ENCODE results near the gene SLC34A1. TPM values are rescaled to one million over a fixed set of nuclear protein-coding genes. Genes with fewer than 3 reads are reported as not detected.

The SLC34A1 gene
- polyA plus RNA-seq, 1 donor from 2014 or later: not detected

- Mint-ChIP-seq H3K9me3 (no peaks in the 10 kb centered on the region), H3K27ac (no peak overlapping the region), H3K27me3 (peaks cover 2% of the 10 kb centered on the region), H3K36me3 (no peaks in the 10 kb centered on the region), H3K4me3 (no peak overlapping the region), H3K4me1 (peaks cover 0 to 17% (median 8%) of the 10 kb centered on the region in 3 donors)
Measured at GRCh38 chr5:177378884-177379883, 5.0 kb upstream of the SLC34A1 start.

GRCh38 chr5:177380805-177381126, 3.5 kb upstream of the SLC34A1 start:
- H3K4me1 Mint-ChIP-seq: peaks cover 0 to 5% (median 3%) of the 10 kb centered on the region in 3 donors
- H3K27ac Mint-ChIP-seq: peak overlapping the region in 1 of 3 donors; percentile 13
- H3K36me3 Mint-ChIP-seq: no peaks in the 10 kb centered on the region
- no peak overlapping the region for H3K4me3 Mint-ChIP-seq
- H3K27me3 Mint-ChIP-seq: peaks cover 7% of the 10 kb centered on the region
- no peaks in the 10 kb centered on the region for H3K9me3 Mint-ChIP-seq

GRCh38 chr5:177382423-177383029, 1.7 kb upstream of the SLC34A1 start:
- peak overlapping the region in 1 of 3 donors; percentile 53 for H3K27ac Mint-ChIP-seq
- peaks cover 0 to 3% (median 2%) of the 10 kb centered on the region in 3 donors for H3K4me1 Mint-ChIP-seq
- no peaks in the 10 kb centered on the region for H3K9me3 Mint-ChIP-seq
- no peaks in the 10 kb centered on the region for H3K36me3 Mint-ChIP-seq
- H3K27me3 Mint-ChIP-seq: peaks cover 7% of the 10 kb centered on the region
- H3K4me3 Mint-ChIP-seq: peak overlapping the region in 1 of 4 donors; percentile 17

GRCh38 chr5:177383181-177383580, 1.1 kb upstream of the SLC34A1 start:
- H3K9me3 Mint-ChIP-seq: no peaks in the 10 kb centered on the region
- peaks cover under 1 to 3% (median 2%) of the 10 kb centered on the region in 3 donors for H3K4me1 Mint-ChIP-seq
- H3K36me3 Mint-ChIP-seq: no peaks in the 10 kb centered on the region
- H3K4me3 Mint-ChIP-seq: no peak overlapping the region
- H3K27me3 Mint-ChIP-seq: peaks cover 7% of the 10 kb centered on the region
- H3K27ac Mint-ChIP-seq: no peak overlapping the region

GRCh38 chr5:177385720-177386119, 1.5 kb downstream of the SLC34A1 start:
- Mint-ChIP-seq H3K27me3 (peaks cover 12% of the 10 kb centered on the region), H3K36me3 (no peaks in the 10 kb centered on the region), H3K4me1 (peaks cover 16 to 22% (median 21%) of the 10 kb centered on the region in 3 donors), H3K9me3 (no peaks in the 10 kb centered on the region), H3K4me3 (no peak overlapping the region), H3K27ac (no peak overlapping the region)

- Mint-ChIP-seq H3K27ac (no peak overlapping the region), H3K27me3 (peaks cover 10% of the 10 kb centered on the region), H3K9me3 (no peaks in the 10 kb centered on the region), H3K36me3 (no peaks in the 10 kb centered on the region), H3K4me1 (peaks cover 16 to 22% (median 21%) of the 10 kb centered on the region in 3 donors), H3K4me3 (no peak overlapping the region)
Measured at GRCh38 chr5:177386542-177386941, 2.3 kb downstream of the SLC34A1 start.

GRCh38 chr5:177387405-177387804, 3.2 kb downstream of the SLC34A1 start:
- Mint-ChIP-seq H3K27me3 (peaks cover 10% of the 10 kb centered on the region), H3K4me1 (peaks cover 15 to 22% (median 21%) of the 10 kb centered on the region in 3 donors), H3K4me3 (peak overlapping the region in 1 of 4 donors; percentile 6)

GRCh38 chr5:177388521-177389052, 4.4 kb downstream of the SLC34A1 start:
- Mint-ChIP-seq H3K4me1 (peaks cover 14 to 25% (median 21%) of the 10 kb centered on the region in 3 donors), H3K4me3 (peak overlapping the region in 1 of 4 donors; percentile 72), H3K27me3 (peaks cover 10% of the 10 kb centered on the region), H3K27ac (no peak overlapping the region), H3K36me3 (no peaks in the 10 kb centered on the region), H3K9me3 (no peaks in the 10 kb centered on the region)

More at GRCh38 chr5:177387405-177387804, 3.2 kb downstream of the SLC34A1 start:
- Mint-ChIP-seq H3K27ac (no peak overlapping the region), H3K9me3 (no peaks in the 10 kb centered on the region), H3K36me3 (no peaks in the 10 kb centered on the region)

- Mint-ChIP-seq H3K27ac (peak overlapping the region in 2 of 3 donors; percentile 37 to 80), H3K9me3 (no peaks in the 10 kb centered on the region), H3K4me3 (peak overlapping the region in 3 of 4 donors; percentile 5 to 90 (median 13)), H3K36me3 (no peaks in the 10 kb centered on the region), H3K27me3 (peaks cover 10% of the 10 kb centered on the region), H3K4me1 (peaks cover 14 to 25% (median 21%) of the 10 kb centered on the region in 3 donors)
Measured at GRCh38 chr5:177389241-177390169, 5.3 kb downstream of the SLC34A1 start.

- Mint-ChIP-seq H3K36me3 (no peaks in the 10 kb centered on the region), H3K27me3 (peaks cover 5% of the 10 kb centered on the region), H3K9me3 (no peaks in the 10 kb centered on the region), H3K27ac (peak overlapping the region in 2 of 3 donors; percentile 46 to 88), H3K4me3 (peak overlapping the region in 3 of 4 donors; percentile 12 to 60 (median 51)), H3K4me1 (peaks cover 14 to 25% (median 21%) of the 10 kb centered on the region in 3 donors)
Measured at GRCh38 chr5:177390363-177391300, 6.4 kb downstream of the SLC34A1 start.

GRCh38 chr5:177392765-177393164, 8.5 kb downstream of the SLC34A1 start:
- Mint-ChIP-seq H3K4me3 (no peak overlapping the region), H3K27me3 (peaks cover 5% of the 10 kb centered on the region), H3K36me3 (no peaks in the 10 kb centered on the region), H3K9me3 (no peaks in the 10 kb centered on the region), H3K4me1 (peaks cover 14 to 22% (median 21%) of the 10 kb centered on the region in 3 donors), H3K27ac (no peak overlapping the region)

- Mint-ChIP-seq H3K9me3 (no peaks in the 10 kb centered on the region), H3K36me3 (no peaks in the 10 kb centered on the region), H3K27ac (no peak overlapping the region), H3K4me3 (no peak overlapping the region), H3K27me3 (peaks cover 5% of the 10 kb centered on the region), H3K4me1 (peaks cover 14 to 22% (median 19%) of the 10 kb centered on the region in 3 donors)
Measured at GRCh38 chr5:177393206-177393765, 9.1 kb downstream of the SLC34A1 start.

GRCh38 chr5:177393990-177394389, 9.8 kb downstream of the SLC34A1 start:
- Mint-ChIP-seq H3K27ac (no peak overlapping the region), H3K9me3 (no peaks in the 10 kb centered on the region), H3K4me1 (peaks cover 9 to 18% (median 13%) of the 10 kb centered on the region in 3 donors), H3K36me3 (no peaks in the 10 kb centered on the region), H3K27me3 (peaks cover 5% of the 10 kb centered on the region), H3K4me3 (no peak overlapping the region)
